ENCODE measurements around the gene FBXL17.

Gene FBXL17

GRCh38 chr5:108079753-108080152 lies 302.1 kb downstream of the FBXL17 start:
- peak; percentile 1 for DNase-seq

- no peak for DNase-seq
Observed at GRCh38 chr5:108078882-108079281, 303.0 kb downstream of the FBXL17 start.

- DNase-seq, result no peak
Observed at GRCh38 chr5:108078345-108078744, 303.6 kb downstream of the FBXL17 start.

- no peak for DNase-seq
Observed at GRCh38 chr5:108074626-108075025, 307.3 kb downstream of the FBXL17 start.

- DNase-seq, result no peak
Observed at GRCh38 chr5:108064302-108064701, 317.6 kb downstream of the FBXL17 start.

GRCh38 chr5:108061941-108062340 lies 320.0 kb downstream of the FBXL17 start:
- no peak for DNase-seq

- DNase-seq, result no peak
Observed at GRCh38 chr5:108060340-108060739, 321.6 kb downstream of the FBXL17 start.

- DNase-seq, result no peak
Observed at GRCh38 chr5:108059334-108059733, 322.6 kb downstream of the FBXL17 start.

- DNase-seq, result no peak
Observed at GRCh38 chr5:108054349-108054748, 327.5 kb downstream of the FBXL17 start.

- no peak for DNase-seq
Observed at GRCh38 chr5:108046955-108047670, 334.8 kb downstream of the FBXL17 start.

GRCh38 chr5:108036482-108036881 lies 345.4 kb downstream of the FBXL17 start:
- no peak for DNase-seq

- DNase-seq, result no peak
Observed at GRCh38 chr5:108028883-108029282, 353.0 kb downstream of the FBXL17 start.

- peak; percentile 4 for DNase-seq
Observed at GRCh38 chr5:108028412-108028811, 353.5 kb downstream of the FBXL17 start.

- no peak for DNase-seq
Observed at GRCh38 chr5:108025957-108026356, 355.9 kb downstream of the FBXL17 start.

GRCh38 chr5:108024986-108025385 lies 356.9 kb downstream of the FBXL17 start:
- no peak for DNase-seq

GRCh38 chr5:108016101-108016500 lies 365.8 kb downstream of the FBXL17 start:
- no peak for DNase-seq

- no peak for DNase-seq
Observed at GRCh38 chr5:108006791-108007190, 375.1 kb downstream of the FBXL17 start.

GRCh38 chr5:108003178-108003577 lies 378.7 kb downstream of the FBXL17 start:
- DNase-seq, result peak; percentile 68

GRCh38 chr5:108001222-108001621 lies 380.7 kb downstream of the FBXL17 start:
- no peak for DNase-seq

GRCh38 chr5:107997338-107997980 lies 384.4 kb downstream of the FBXL17 start:
- peak; percentile 9 for DNase-seq

- no peak for DNase-seq
Observed at GRCh38 chr5:107993341-107993740, 388.6 kb downstream of the FBXL17 start.

- DNase-seq, result no peak
Observed at GRCh38 chr5:107990881-107991810, 390.8 kb downstream of the FBXL17 start.

GRCh38 chr5:107985144-107985543 lies 396.8 kb downstream of the FBXL17 start:
- DNase-seq, result no peak

Data from EL (cell line).